ENCODE measurements around the gene GNA12. TPM values are rescaled to one million over a fixed set of nuclear protein-coding genes. Genes with fewer than 3 reads are reported as not detected.

GNA12 gene, protein sequence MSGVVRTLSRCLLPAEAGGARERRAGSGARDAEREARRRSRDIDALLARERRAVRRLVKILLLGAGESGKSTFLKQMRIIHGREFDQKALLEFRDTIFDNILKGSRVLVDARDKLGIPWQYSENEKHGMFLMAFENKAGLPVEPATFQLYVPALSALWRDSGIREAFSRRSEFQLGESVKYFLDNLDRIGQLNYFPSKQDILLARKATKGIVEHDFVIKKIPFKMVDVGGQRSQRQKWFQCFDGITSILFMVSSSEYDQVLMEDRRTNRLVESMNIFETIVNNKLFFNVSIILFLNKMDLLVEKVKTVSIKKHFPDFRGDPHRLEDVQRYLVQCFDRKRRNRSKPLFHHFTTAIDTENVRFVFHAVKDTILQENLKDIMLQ
- total RNA-seq: 10 to 100 TPM; 26.3 to 54.8 (median 36.9) TPM

DNA sequence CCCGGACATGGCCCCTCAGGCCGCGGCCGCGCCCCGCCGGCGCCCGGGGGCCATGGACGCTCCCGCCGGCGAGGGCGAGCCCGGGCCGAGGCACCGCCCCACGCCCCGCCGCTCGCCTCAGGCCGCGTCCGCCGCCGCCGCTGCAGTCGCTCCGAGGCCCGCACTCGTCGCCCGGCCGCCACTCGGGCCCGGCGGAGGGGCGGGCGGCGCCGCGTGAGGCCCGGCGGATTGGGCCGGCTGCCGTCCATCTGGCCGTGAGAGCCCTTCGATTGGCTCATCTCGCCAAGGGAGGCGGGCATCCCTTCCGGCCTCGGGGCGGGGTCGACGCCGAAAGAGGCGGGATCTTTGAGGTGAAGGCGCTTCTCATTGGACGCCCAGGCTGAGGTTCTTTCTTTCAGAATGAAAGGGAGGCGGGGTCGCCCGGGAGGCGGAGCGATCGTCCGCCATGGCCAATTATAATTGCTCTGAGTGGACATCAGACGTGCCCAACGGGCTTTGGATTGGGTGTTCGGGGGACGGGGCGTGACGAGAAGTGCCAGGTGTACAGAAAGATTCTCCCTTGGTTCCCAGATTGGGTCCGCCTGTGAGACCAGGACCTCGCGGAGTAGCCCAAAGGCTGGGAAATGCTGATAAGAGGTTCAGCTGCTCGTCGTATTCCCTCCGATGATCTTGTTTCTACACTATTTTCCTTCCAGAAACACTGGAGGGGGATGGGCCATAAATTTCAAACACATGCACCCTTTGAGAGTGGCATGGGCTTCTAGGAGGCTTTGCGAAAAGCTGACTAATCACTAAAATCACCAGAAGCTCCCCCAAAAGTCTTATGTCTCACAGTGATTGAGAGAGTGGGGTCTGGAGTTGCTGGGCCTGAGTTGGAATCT, at the start of gene GNA12:
TSS of gene GNA12 (minus strand) at position 156 of the 881 bp plus-strand sequence. CDS start at position 9, 147 bp downstream.
- TF ChIP-seq, protein P1, sequence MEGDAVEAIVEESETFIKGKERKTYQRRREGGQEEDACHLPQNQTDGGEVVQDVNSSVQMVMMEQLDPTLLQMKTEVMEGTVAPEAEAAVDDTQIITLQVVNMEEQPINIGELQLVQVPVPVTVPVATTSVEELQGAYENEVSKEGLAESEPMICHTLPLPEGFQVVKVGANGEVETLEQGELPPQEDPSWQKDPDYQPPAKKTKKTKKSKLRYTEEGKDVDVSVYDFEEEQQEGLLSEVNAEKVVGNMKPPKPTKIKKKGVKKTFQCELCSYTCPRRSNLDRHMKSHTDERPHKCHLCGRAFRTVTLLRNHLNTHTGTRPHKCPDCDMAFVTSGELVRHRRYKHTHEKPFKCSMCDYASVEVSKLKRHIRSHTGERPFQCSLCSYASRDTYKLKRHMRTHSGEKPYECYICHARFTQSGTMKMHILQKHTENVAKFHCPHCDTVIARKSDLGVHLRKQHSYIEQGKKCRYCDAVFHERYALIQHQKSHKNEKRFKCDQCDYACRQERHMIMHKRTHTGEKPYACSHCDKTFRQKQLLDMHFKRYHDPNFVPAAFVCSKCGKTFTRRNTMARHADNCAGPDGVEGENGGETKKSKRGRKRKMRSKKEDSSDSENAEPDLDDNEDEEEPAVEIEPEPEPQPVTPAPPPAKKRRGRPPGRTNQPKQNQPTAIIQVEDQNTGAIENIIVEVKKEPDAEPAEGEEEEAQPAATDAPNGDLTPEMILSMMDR (IDR thresholded peaks at IDR 0.05): no peak
- peak; percentile 95 for DNase-seq (ENCODE audit: low spot score)
- peak; percentile 98 for ATAC-seq (ENCODE audit: low FRiP score)

DNA sequence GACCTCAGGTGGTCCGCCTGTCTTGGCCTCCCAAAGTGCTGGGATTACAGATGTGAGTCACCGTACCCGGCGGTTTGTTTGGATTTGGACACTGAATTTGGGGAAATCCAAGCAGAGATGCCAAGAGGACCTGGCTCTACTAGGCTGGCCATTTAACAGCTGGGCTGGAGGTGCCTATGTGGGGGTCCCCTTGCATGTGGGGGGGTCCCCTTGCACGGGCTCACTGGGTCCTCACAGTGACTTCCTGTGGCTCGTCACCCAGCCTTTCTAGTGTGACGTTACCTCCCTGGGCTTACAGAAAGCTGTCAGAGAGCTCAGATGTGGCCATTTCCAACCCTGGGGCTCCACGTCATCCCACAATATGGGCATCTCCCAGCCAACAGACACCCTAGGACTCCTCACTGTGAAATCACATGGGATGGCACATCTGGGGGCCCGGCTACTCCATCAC, 49.3 kb upstream of the GNA12 start:
- TF ChIP-seq, protein P1 (IDR thresholded peaks at IDR 0.05): no peak
- ATAC-seq (ENCODE audit: low FRiP score) (no peak), DNase-seq (ENCODE audit: low spot score) (no peak)

DNA sequence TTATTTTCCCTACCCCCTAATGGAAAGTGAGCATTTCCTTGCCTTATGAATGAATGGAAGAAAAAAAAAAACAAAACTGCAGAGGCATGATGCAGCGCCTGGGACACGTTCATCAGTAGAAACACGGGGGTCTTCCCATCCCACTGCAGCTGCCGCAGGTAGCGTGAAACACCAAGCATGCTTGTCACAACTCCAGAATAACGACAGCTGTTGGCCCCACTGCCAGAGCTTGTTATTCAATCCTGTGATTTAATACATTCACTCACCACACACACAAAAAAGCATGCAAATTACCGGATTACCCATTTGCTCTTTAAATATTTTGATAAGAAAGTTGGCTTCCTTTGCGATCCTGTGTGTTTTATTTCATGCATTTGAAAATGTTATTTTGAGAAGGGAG, 48.4 kb upstream of the GNA12 start:
- TF ChIP-seq, protein P1 (IDR thresholded peaks at IDR 0.05): no peak
- ATAC-seq (ENCODE audit: low FRiP score) (no peak), DNase-seq (ENCODE audit: low spot score) (no peak)

DNA sequence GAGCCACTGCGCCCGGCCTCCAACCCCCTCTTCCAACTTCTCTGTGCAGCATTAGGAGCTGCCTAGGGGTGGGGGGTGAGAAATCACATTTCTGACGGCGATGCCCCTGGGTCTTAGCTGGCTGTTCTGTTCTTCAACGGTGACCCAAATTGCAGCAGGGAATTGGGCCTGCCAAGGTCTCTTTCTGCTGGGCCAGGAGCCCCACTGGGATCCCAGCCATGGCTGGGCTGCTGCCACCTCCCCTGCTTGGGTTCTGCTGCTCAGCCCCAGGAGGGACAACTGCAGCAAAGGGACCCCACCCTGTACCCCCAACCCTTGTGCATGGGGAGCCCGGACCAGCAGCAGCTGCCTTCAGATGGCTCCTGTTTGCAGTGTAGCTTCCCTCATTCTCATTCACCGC, 43.7 kb upstream of the GNA12 start:
- TF ChIP-seq, protein P1 (IDR thresholded peaks at IDR 0.05): no peak
- ATAC-seq (ENCODE audit: low FRiP score) (no peak), DNase-seq (ENCODE audit: low spot score) (no peak)

DNA sequence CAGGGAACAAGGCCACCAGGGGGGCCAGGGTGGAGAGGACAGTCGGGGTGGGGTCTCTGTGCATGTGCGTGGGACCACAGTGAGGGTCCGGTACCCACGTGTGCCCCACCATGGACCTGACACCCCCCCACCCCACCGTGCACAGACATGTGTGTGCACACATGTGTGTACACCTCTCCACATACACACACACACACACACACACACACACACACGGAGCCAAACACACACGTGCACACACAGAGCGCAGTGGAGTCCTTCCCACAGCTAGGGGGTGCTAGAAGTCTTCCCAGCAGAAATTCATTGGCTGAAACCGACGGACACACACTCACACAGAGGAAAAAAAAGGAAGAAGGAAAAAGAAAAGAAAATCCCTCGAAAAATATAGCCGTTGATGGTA, 42.8 kb upstream of the GNA12 start:
- DNase-seq (ENCODE audit: low spot score) (no peak), ATAC-seq (ENCODE audit: low FRiP score) (no peak)
- TF ChIP-seq, protein P1 (IDR thresholded peaks at IDR 0.05): no peak

DNA sequence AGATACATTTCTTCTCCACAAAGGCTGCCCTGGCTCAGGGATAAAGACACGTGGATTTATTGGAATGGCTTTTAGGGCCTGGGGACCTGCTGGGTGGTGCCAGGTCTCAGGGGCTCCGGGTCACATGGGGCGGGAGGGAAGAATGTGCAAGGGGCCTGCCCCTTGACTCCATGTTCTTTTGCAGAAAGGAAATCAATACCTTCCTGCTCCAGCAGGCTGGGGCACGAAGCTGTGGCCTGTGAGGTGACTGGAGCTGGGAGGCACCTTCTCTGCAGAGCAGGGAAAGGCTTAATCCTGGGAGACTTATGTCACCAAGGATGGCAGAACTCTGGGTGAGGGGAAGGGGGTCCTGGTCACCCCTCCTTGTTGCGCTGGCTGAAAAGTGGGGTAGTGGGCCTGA, 42.3 kb upstream of the GNA12 start:
- ATAC-seq (ENCODE audit: low FRiP score) (no peak), DNase-seq (ENCODE audit: low spot score) (no peak)
- TF ChIP-seq, protein P1 (IDR thresholded peaks at IDR 0.05): no peak
